Hepatocyte (in vitro differentiated cells): ENCODE measurements around the gene RPL10A. TPM values are rescaled to one million over a fixed set of nuclear protein-coding genes. Genes with fewer than 3 reads are reported as not detected.

Experiments used
- DNase-seq: peaks from one replicate; pipeline ENCODE4 v3.0.0-alpha.2; 2016; ENCODE audit warnings: low spot score
- H2AFZ ChIP-seq: fragments of 200-600 bp; sonication (generic); 2 replicates; pipeline ENCODE4 v1.6.0; 2016; ENCODE audit warnings: antibody characterized with exemption, mild to moderate bottlenecking
- H3K27ac ChIP-seq: fragments of 200-600 bp; sonication (generic); 2 replicates; pipeline ENCODE4 v1.5.1; 2016; ENCODE audit warnings: mild to moderate bottlenecking
- H3K27me3 ChIP-seq: fragments of 200-600 bp; sonication (generic); 2 replicates; pipeline ENCODE4 v1.6.1; 2016
- H3K36me3 ChIP-seq: fragments of 200-600 bp; sonication (generic); replicated peaks from 2 replicates; pipeline ENCODE4 v1.5.1; 2016; ENCODE audit warnings: low read depth; ENCODE audit not compliant: insufficient read depth
- H3K4me1 ChIP-seq: fragments of 200-600 bp; sonication (generic); 2 replicates; pipeline ENCODE4 v1.5.1; 2016; ENCODE audit warnings: mild to moderate bottlenecking, moderate library complexity; ENCODE audit not compliant: insufficient read depth
- H3K4me2 ChIP-seq: fragments of 200-600 bp; sonication (generic); 2 replicates; pipeline ENCODE4 v1.6.0; 2016
- H3K4me3 ChIP-seq: fragments of 200-600 bp; sonication (generic); 2 replicates; pipeline ENCODE4 v1.5.1; 2016; ENCODE audit warnings: mild to moderate bottlenecking
- H3K79me2 ChIP-seq: fragments of 200-600 bp; sonication (generic); 2 replicates; pipeline ENCODE4 v1.6.0; 2017; ENCODE audit warnings: mild to moderate bottlenecking
- H3K9me2 ChIP-seq: fragments of 200-600 bp; sonication (generic); replicated peaks from 2 replicates; pipeline ENCODE4 v1.6.0; 2017; ENCODE audit warnings: mild to moderate bottlenecking; ENCODE audit not compliant: insufficient read depth
- H3K9me3 ChIP-seq: fragments of 200-600 bp; sonication (generic); 2 replicates; pipeline ENCODE4 v1.5.1; 2016; ENCODE audit warnings: low read depth, mild to moderate bottlenecking
- H4K20me1 ChIP-seq: fragments of 200-600 bp; sonication (generic); 2 replicates; pipeline ENCODE4 v1.6.0; 2016; ENCODE audit warnings: mild to moderate bottlenecking; ENCODE audit not compliant: insufficient read depth, poor library complexity, severe bottlenecking
- EZH2 ChIP-seq: fragments of 200-600 bp; sonication (generic); IDR thresholded peaks from 2 replicates; pipeline ENCODE4 v1.6.1; 2016; ENCODE audit warnings: antibody characterized with exemption, mild to moderate bottlenecking, borderline replicate concordance
- EZH2phosphoT487 ChIP-seq: fragments of 200-600 bp; sonication (generic); IDR thresholded peaks from one replicate; pipeline ENCODE4 v1.6.1; 2018; ENCODE audit warnings: antibody characterized with exemption, mild to moderate bottlenecking, low read depth, moderate library complexity; ENCODE audit not compliant: unreplicated experiment, severe bottlenecking
- whole genome bisulfite sequencing: methylation state at CpG from one replicate; pipeline ENCODE4 v1.1.6; 2016; ENCODE audit warnings: low lambda C conversion rate; ENCODE audit errors: missing lambda C conversion rate; 5-methylcytosine and 5-hydroxymethylcytosine counted together
- polyA plus RNA-seq: library from polyadenylated mRNA; unstranded; fragments of >200 nt; fragmentation: Nextera tagmentation; extraction: Ambion mirVana; gene quantifications from 2 replicates; pipeline ENCODE4 v1.2.1, GENCODE V29; 2016
- total RNA-seq: library from RNA; depleted of rRNA; stranded (reverse); fragments of >200 nt; gene quantifications from 2 replicates; pipeline ENCODE4 v1.2.3, GENCODE V29; 2014
- TF ChIP-seq, protein P1 (sequence below): fragments of 200-600 bp; sonication (generic); IDR thresholded peaks from 2 replicates; pipeline ENCODE4 v1.5.1; 2016; ENCODE audit warnings: antibody characterized with exemption, mild to moderate bottlenecking; ENCODE audit not compliant: poor library complexity

The RPL10A gene
- total and polyA plus RNA-seq, 2 experiments from 2014 or later: 308 to 1,102 TPM

DNA sequence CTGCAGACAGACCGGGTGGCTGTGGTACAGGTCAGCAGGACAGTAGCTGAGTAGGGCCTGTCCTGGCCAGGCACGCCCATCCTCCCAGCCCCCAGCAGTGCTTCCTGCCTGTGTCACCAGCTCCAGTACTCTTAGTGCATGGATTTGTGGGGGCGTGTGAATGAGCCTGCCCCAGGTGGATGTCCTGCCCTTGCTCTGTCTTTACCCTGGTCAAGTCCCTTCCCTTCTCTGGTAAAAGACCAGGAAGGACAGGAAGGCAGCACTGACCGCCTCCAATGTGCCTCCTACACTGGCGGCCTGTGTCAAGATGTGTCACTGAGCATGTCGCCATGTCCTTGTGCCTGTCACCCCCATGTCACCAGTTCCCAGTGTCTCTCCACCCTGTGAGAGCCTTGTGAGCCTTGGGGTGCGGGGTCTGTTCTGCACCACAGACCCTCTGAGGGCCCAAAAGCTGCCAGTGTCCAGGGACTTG is 16.8 kb downstream of the RPL10A start:
- H2AFZ ChIP-seq: no peak overlapping the region
- no peaks in the 10 kb centered on the region for H3K36me3 ChIP-seq

DNA sequence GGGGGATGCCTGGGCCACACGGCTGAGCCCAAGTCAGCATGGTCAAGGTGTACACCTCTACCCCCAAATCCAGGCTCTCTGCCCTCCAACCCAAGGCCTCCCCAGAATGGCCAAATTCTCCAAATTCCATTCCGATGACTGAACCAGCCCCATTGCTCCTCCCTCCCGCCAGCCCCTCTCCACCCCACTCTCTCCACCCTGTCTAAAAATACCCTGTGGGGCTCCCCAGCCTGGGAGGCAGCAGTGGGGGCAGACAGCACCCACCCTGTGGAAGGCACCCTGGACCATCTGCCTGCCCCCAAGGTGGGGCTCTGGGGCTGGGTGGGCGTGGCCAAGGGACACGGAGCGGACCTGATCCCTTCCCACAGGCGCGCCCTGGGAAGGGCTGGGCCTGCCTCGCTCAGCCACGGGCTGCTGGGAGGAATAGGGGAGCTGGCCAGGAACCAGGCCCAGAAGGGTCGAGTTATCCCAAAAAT is 17.2 kb downstream of the RPL10A start:
- peak overlapping the region; percentile 71 for H3K4me2 ChIP-seq
- no peaks in the 10 kb centered on the region for H3K9me2 ChIP-seq
- H2AFZ ChIP-seq: no peak overlapping the region
- WGBS: 60% methylated on average over 11 of the region's 11 CpGs
- DNase-seq: peak; percentile 60
- H4K20me1 ChIP-seq: peaks cover 43% of the 10 kb centered on the region
- peak overlapping the region; percentile 97 for H3K27ac ChIP-seq
- peaks cover 55% of the 10 kb centered on the region for H3K4me1 ChIP-seq
- no peaks in the 10 kb centered on the region for H3K9me3 ChIP-seq
- no peaks in the 10 kb centered on the region for H3K27me3 ChIP-seq
- peaks cover 79% of the 10 kb centered on the region for H3K79me2 ChIP-seq
- TF ChIP-seq EZH2phosphoT487: no peak
- no peak for TF ChIP-seq EZH2
- TF ChIP-seq, protein P1, sequence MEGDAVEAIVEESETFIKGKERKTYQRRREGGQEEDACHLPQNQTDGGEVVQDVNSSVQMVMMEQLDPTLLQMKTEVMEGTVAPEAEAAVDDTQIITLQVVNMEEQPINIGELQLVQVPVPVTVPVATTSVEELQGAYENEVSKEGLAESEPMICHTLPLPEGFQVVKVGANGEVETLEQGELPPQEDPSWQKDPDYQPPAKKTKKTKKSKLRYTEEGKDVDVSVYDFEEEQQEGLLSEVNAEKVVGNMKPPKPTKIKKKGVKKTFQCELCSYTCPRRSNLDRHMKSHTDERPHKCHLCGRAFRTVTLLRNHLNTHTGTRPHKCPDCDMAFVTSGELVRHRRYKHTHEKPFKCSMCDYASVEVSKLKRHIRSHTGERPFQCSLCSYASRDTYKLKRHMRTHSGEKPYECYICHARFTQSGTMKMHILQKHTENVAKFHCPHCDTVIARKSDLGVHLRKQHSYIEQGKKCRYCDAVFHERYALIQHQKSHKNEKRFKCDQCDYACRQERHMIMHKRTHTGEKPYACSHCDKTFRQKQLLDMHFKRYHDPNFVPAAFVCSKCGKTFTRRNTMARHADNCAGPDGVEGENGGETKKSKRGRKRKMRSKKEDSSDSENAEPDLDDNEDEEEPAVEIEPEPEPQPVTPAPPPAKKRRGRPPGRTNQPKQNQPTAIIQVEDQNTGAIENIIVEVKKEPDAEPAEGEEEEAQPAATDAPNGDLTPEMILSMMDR: no peak
- H3K4me3 ChIP-seq: no peak overlapping the region
- no peaks in the 10 kb centered on the region for H3K36me3 ChIP-seq

More for the DNA sequence above, 16.8 kb downstream of the RPL10A start:
- Histone ChIP-seq H3K27me3 (no peaks in the 10 kb centered on the region), H3K9me2 (no peaks in the 10 kb centered on the region), H3K9me3 (no peaks in the 10 kb centered on the region), H3K4me1 (peaks cover 51% of the 10 kb centered on the region), H4K20me1 (peaks cover 42% of the 10 kb centered on the region), H3K4me2 (no peak overlapping the region), H3K4me3 (no peak overlapping the region), H3K27ac (peak overlapping the region; percentile 97), H3K79me2 (peaks cover 74% of the 10 kb centered on the region)
- WGBS: 93% methylated on average over 7 of the region's 7 CpGs
- no peak for TF ChIP-seq EZH2phosphoT487
- TF ChIP-seq EZH2: no peak
- TF ChIP-seq, protein P1: no peak
- no peak for DNase-seq

DNA sequence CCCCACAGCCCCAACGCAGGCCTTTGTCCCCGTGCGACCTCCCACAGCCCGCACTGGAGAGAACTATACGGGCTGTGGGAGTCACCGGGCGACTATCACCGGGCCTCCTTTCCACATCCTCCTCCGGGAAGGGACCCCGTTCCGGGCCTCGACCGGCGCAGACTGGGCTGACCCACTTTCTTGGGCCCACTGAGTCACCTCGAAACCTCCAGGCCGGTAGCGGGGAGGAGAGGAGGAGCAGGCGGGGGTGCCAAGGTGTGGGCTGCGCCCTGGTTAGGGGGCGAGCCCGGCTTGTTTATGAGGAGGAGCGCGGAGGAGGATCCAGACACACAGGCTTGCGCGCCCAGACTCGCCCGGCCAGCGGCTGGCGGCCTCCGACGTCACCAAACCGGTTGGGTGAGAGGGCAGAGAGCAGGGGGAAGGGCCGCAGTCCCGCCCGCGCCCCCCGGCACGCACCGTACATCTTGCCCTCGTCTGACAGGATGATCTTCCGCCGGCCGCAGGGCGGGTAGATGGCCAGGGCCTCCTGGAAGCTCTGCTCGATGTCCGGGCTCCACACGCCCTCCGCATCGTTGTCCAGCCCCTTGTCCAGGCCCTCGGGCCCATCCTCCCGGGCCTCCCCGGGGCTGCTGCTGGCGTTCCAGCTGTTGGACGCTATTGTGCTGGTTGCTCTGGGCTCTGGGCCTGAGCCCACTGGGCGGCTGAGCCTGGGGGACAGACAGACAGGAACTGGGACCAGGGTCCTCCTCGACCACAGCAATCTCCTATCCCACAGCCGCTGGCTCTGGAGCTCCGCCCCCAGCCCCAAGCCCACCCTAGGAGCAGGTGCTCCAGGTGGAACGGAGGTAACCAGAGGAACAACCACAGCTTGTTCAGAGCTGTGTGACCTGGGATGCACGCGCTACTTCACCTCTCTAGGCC is 18.1 kb downstream of the RPL10A start:
- Histone ChIP-seq H4K20me1 (peaks cover 50% of the 10 kb centered on the region), H3K4me2 (peak overlapping the region; percentile 71), H3K27me3 (no peaks in the 10 kb centered on the region), H3K4me3 (no peak overlapping the region), H3K9me2 (no peaks in the 10 kb centered on the region), H3K79me2 (peaks cover 87% of the 10 kb centered on the region), H3K27ac (peak overlapping the region; percentile 97), H3K9me3 (no peaks in the 10 kb centered on the region), H2AFZ (no peak overlapping the region), H3K36me3 (no peaks in the 10 kb centered on the region), H3K4me1 (peaks cover 64% of the 10 kb centered on the region)
- 57% methylated on average over 40 of the region's 61 CpGs for WGBS
- TF ChIP-seq EZH2phosphoT487 (no peak), EZH2 (no peak)
- TF ChIP-seq, protein P1: no peak
- DNase-seq: peak; percentile 83
